ENCODE measurements around the gene SHC1.

- TF ChIP-seq GATA2 (IDR thresholded peaks at IDR 0.05; ENCODE audit: low read depth, low read length) (no peak), GATA3 (IDR thresholded peaks at IDR 0.05; ENCODE audit: low read depth, low read length) (no peak)
Measured at GRCh38 chr1:155002464-155003226, 32.1 kb upstream of the SHC1 start, which contains the start of gene ZBTB7B.

All from SH-SY5Y (cell line).